NCI-H345 (cell line): Measurements from ENCODE around the gene EEFSEC.

Experiments used
- DNase-seq: peaks from one replicate; lab custom pipeline; 2025; lab: John Stamatoyannopoulos, UW

The EEFSEC gene

DNA sequence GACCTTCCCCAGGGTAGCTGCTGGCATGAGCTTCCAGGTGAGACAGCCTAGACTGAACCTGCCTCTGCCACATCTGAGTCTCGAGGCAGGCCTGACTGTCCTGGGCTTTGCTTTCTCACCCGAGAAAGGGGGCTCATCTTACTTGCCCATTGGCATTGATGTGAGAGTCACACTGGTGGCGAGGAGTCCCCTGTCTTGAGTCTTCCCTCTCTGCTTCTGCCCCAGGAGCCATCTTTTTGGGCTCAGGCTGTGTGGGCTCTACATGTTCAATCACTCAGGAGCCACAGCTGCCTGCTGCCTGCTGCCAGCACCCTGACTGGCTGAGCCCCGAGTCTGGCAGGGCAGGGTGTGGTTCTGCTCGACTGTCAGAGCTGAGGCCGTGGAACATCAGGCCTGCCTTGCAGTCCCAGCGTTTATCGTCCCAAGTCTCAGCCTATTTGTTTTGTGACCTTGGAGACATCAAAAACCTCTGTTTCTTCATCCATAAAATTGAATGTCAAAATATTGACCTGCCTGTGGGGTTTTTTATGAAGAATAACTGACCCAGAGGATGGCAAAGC, 180.9 kb downstream of the EEFSEC start:
- DNase-seq, result no peak

DNA sequence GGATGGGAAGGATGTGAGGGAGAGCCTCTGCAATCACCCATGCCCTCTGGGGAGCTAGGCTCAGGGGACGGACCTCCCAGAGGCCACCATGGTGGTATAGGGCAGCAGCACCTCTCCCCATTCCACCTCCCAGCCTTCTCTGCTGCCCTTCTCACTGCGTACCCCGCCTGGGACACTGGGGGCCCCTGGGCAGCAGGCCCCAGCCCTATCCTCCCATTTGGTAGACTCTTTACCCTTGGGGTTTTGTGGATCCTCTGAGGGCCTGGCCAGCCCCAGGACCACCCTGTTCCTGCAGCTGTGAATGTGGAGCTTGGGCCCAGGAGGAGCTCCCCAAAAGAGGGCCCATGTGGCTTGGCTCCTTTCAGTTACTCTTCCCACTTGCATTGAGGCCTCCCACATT, 181.5 kb downstream of the EEFSEC start:
- no peak for DNase-seq

GRCh38 chr3:128335621-128336296, 182.5 kb downstream of the EEFSEC start:
- no peak for DNase-seq

DNA sequence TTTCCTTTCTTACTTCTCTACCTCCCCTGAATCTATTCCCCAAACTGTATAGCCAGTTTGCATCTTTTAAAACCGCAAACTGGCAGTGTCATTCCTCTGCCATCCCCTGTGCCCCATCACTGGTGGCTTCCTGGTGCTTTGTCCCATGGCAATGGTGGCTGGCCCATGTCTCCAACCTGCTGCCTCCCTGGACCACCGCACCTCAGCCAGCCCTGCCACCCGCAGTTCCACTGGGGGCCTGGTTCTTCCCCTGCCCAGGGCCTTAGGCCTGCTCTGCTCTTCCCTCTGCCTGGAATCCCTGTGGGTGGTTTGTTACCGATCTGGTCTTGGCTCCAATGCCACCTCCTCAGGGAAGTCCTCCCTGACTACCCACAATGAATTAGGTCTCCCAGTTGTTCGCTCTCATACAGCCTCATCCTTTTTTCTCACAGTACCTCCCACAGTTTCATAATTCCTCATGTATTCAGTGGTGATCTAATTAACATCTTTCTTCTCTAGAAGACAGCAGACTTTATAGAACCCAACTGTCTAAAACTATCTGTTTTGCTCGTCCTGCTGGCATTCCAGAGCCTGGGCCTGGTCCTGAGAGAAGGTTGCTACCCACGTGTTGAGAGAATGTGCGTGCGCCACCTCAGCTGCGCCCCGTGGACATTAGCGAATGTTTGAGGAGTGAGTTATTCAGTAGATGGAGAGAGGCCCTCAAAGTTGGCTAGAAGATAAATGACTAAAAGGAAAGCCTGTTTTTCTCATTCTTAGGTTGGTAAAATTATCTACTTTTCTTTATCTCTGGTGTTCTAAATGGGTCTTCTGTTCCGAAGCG, 183.3 kb downstream of the EEFSEC start:
- no peak for DNase-seq

GRCh38 chr3:128337305-128337704, 184.0 kb downstream of the EEFSEC start:
- no peak for DNase-seq

DNA sequence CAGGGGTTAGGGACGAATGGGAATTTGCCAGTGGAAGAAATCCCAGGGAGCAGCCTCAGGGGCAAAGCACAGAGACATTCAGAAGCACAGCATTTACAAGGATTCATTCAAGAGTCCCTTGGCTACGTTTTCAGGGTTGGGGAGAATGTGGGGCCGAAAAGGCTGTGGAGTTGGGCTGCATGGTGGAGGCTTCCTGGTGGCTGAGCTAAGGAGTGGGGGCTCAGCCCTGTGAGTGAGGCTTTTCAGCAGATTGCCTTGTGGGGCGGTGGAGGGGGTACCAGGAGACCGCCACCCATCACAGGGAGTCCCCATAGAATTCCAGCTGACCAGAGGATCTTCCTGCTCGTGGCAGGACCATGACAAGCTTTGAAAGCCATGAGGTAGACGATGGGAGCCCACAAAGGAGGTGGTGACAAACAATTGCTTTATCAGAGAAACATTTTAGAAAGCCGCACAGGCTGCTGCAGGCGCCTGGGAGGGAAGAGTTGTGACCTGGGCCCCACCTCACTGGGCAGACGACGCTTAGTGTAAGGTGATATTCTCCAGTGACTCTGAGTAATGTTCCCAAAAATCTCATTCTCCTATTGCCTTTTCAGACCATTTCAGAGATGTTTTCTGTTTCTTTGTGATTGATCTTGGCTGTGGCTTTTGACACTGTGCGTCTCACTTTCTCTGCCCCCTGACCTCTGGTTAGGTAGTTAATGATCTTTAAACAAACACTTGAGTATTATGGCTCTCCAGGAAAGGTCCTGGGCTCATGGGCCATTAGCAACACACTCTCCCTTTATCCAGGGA, 185.5 kb downstream of the EEFSEC start:
- DNase-seq, result no peak

DNA sequence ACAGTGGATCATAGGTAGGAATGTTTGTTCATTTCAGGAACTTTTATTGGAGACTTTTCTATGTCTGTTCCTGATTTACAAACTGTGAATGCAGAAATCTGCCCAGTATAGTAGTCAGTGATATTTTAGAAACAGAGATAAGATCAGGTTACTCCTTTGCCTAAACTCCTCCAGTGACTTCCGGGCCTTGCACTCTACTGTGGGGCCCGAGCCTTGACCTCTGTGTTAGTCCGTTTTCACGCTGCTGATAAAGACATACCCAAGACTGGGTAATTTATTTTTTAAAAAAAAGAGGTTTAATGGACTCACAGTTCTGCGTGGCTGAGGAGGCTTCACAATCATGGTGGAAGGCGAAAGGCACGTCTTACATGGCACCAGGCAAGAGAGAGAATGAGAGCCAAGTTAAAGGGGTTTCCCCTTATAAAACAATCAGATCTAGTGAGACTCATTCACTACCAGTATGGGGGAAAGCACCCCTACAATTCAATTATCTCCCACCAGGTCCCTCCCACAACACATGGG, 186.3 kb downstream of the EEFSEC start:
- DNase-seq, result no peak

GRCh38 chr3:128340198-128340903, 187.1 kb downstream of the EEFSEC start:
- DNase-seq, result no peak

DNA sequence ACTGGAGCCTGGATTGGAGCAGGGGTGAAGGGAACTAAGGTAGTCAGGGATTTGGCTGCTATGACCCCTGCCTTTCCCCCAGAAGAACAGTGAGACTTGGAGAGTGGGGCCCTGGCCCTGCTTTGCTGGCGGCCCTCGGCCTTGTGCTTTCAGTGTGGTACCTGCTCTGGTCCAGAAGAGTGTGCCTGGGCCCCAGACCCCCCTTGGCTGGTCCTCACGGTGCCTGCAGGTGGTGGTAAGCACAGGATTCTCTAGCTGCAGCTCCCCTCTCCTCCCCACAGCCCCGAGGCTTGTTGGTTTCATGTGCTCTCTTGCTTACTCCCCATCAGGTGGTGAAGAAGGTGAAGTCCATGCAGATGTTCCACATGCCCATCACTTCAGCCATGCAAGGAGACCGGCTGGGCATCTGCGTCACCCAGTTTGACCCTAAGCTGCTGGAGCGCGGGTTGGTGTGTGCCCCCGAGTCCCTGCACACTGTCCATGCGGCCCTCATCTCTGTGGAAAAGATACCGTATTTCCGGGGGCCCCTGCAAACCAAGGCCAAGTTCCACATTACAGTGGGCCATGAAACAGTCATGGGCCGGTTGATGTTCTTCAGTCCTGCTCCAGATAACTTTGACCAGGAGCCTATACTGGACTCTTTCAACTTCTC, 187.7 kb downstream of the EEFSEC start:
- DNase-seq, result no peak

DNA sequence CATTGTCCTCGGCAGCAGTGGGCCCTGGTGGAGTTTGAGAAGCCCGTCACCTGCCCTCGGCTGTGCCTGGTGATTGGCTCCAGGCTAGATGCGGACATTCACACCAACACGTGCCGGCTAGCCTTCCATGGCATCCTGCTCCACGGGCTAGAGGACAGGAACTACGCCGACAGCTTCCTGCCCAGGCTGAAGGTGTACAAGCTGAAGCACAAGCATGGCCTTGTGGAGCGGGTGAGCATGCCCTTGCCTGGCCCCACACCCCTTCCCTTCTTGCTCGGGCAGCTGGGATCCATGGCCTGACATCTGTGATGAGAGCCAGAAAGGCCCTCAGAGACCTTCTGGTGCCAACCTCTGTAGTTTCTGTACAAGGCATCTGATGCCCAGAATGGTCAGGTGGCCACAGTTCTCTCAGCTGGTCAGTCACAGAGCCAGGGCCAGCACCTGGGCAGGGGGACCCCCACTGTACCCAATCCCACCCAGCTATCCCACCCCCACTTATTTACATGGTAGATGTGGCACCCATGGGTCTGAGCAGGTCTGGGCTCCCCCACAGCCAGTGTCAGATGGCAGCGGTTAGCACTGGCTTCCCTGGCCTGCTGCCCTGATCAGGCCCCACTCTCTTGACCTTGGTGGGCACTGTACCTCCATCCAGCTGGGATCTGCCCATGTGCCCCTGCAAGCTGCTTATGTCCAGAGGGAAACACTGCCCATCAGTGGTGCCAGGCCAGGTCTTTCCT, 188.5 kb downstream of the EEFSEC start:
- DNase-seq, result no peak

DNA sequence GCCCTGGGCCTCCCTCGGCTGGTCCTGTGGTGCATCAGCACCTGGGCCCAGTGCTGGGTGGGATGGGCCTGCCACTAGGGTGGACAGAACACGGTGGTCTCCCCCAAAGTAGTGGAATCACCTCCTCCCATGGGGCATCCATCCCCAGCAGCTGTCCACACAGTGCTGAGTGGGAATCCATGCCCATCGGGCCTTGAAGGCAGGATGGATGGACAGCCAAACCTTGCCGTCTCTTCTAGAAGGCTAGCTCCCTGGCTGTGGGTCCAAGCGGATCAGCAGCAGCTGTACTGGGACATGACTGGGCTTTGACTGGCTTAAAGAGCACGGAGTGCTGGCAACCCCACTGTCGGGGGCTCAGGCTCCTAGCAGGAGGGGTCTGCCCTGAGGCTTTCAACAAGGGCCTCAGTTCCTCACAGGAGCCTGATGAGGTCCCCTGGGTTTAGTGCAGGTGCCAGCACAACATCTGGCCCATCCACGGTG, 189.5 kb downstream of the EEFSEC start:
- no peak for DNase-seq

DNA sequence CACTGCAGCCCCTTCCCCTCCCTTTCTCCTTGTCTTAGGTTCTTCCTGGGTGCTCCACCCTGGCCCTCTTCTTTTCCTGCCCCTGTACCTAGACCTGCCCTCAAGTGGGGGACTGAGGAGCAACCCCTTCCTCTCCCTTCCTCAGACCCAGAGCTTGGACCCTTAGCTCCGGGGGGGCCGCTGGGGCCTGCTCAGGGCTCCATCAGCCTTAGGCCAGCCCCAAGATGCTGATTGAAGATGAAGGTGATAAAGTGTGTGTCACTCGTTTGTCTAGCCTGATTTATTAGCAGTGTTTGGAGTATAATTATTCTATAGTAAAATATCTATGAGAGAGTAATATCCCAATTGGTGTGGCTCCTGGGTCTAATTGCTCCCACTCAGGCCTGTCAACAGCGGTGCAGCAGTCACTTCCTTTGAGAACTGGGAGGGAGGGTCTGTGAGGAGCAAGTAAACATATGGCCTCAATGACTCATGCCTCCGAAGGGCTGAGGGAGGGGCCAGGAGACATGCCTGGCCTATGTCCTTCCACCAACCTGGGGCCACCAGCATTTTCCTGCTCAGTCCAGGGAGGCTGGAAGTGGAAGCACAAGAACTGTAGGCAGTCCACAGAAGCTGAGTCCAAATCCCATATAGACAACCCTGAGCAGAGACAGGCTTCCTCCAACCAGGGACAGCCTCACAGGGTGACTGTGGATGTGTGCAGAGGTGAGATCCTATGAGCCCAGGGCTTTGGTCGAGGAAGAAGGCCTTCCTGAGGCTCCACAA, 190.2 kb downstream of the EEFSEC start:
- no peak for DNase-seq

- DNase-seq, result no peak
Observed at GRCh38 chr3:128344052-128344735, 190.9 kb downstream of the EEFSEC start.

DNA sequence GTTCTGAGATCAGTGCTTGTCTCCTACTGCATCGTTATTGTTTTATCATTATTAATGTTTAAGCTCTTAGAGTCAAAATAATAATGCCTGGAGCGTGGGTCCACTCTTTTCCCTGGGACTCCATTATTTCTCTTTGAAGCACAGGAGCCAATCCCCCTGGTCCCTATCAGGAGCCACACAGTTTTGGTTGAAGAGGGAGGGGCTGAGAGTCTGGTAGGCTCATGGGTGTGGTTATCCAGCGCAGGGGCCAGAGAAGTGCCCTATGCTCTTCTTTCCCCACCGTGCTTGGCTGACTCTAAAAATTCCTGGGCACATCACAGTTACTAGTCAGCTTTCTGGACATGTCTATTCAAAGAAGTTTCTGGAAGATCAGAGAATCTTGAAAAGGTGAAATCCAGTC, 191.9 kb downstream of the EEFSEC start:
- no peak for DNase-seq

- DNase-seq, result no peak
Observed at GRCh38 chr3:128346562-128346961, 193.3 kb downstream of the EEFSEC start.

DNA sequence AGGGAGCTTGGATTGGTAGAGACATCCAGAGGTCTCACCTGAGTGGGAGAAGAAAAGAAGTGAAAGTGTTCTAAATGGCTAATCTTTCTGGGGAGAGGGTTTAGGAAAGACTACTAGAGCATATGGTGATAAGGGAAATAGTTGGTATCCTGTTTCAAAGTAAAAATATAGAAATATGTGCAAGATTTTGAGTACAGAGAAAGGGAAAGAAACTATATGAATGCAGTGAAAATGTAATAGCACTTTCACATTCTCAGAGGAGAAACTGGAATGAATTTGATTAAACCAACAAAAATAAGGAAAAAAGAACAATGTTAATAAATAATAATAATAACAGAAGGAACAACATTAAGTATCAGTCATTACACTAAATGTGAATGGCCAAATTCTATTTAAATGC, 194.0 kb downstream of the EEFSEC start:
- DNase-seq, result no peak

GRCh38 chr3:128348075-128348474, 194.8 kb downstream of the EEFSEC start:
- DNase-seq, result no peak

DNA sequence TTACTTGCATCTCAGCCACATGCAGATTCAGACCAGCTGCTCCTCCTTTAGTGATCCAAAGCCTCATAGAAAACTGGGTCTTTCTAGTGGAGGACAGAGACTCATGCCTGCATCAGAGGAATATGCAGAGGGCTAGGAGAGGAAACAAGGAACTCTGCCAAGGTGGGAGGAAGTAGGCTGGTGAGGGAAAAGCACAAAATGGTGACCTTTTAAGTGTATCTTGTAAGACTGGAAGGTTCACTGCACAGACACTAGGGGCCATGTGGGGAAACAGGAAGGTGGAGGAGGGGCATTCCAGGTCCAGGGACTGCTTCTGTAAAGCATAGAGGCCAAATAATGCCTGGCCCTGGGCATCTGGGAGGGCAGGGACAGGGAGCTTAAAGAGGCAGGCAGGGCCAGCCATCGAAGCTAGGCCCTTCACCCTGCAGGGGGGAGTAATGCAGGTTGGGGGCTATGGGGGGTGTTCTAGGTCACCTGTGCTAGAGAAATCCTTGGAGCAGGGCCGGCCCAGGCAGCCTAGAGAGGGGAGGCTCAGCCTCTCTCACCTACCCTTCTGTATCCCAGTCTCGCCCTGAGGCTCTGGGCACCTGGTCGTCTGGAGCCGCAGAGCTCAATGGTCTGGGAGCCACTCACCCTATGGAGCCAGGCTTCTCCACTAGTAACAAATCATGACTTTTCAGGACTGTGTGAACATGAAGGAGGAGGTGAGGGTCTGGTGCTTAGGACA, 195.7 kb downstream of the EEFSEC start:
- no peak for DNase-seq
